Measurements from ENCODE around the gene EPB41L3. TPM values are rescaled to one million over a fixed set of nuclear protein-coding genes. Genes with fewer than 3 reads are reported as not detected.

EPB41L3 gene
- total RNA-seq, 1 donor from 2014 or later, result 16.8 TPM

DNA sequence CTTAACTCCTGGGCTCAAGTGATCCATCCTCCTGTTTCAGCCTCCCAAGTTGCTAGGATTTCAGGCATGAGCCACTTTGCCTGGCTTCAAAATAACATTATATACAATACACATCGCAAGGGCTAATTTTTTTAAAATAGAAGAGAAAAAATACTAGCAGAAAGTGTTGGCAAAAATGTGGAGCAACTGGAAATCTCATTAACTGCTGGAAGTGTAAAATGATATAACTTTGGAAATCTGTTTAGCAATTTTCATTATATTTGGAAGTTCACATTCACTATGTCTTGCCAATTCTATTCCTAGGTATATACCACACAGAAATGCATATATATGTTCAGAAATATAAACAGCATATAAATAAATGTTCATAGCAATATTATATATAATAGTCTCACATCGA is 193.2 kb downstream of the EPB41L3 start:
- DNase-seq (ENCODE audit: low spot score), result no peak
- Mint-ChIP-seq H3K9me3 (ENCODE audit: unreplicated experiment) (no peaks in the 10 kb centered on the region), H3K4me3 (ENCODE audit: unreplicated experiment) (no peak overlapping the region), H3K4me1 (ENCODE audit: unreplicated experiment) (no peaks in the 10 kb centered on the region), H3K27ac (ENCODE audit: unreplicated experiment) (no peak overlapping the region), H3K27me3 (ENCODE audit: unreplicated experiment) (no peaks in the 10 kb centered on the region), H3K36me3 (ENCODE audit: low read depth, unreplicated experiment) (no peaks in the 10 kb centered on the region)
- no peak for TF ChIP-seq CTCF (IDR thresholded peaks at IDR 0.05; ENCODE audit: unreplicated experiment)

Other genes starting within 250 kb of the EPB41L3 start
- 23.2 TPM for gene ZBTB14, start 248.3 kb downstream of the EPB41L3 start, total RNA-seq (ENCODE audit: unreplicated experiment)